Panc1 (cell line): ENCODE data around the gene COL23A1. TPM values are rescaled to one million over a fixed set of nuclear protein-coding genes. Genes with fewer than 3 reads are reported as not detected.

ENCODE experiments used
- ATAC-seq: fragments of 200-7000 bp; cut with Tn5 transposase; 2 replicates; pipeline ENCODE4 v1.9.1; 2020; ENCODE audit warnings: mild to moderate bottlenecking, moderate library complexity
- BruUV-seq: library from RNA; stranded (reverse); fragments of 400-500 nt; replicated peaks from 2 replicates; lab custom pipeline; 2021; lab: Mats Ljungman, UMichigan
- CTCF ChIA-PET: fragments of 300-600 bp; sonication (Branson Sonifier 250); formaldehyde crosslinking; loops from one replicate; lab custom pipeline; 2022; ENCODE audit warnings: antibody characterized with exemption; lab: Charles Lee
- POLR2A ChIA-PET: fragments of 300-600 bp; sonication (Branson Sonifier 250); formaldehyde crosslinking; loops from one replicate; lab custom pipeline; 2022; ENCODE audit warnings: antibody characterized with exemption; lab: Charles Lee
- DNase-seq: peaks from one replicate; pipeline ENCODE4 v3.0.0-alpha.2; 2010; ENCODE audit warnings: low read depth, low spot score
- H3K27ac ChIP-seq: 2 replicates; pipeline ENCODE4 v1.5.1; 2011; ENCODE audit warnings: mild to moderate bottlenecking, low read length, inconsistent platforms
- H3K27me3 ChIP-seq: fragments of 200-500 bp; sonication (Bioruptor generic); 2 replicates; pipeline ENCODE4 v1.6.0; 2014; ENCODE audit warnings: low read length, inconsistent platforms; ENCODE audit not compliant: control insufficient read depth, insufficient read depth
- H3K36me3 ChIP-seq: fragments of 200-500 bp; sonication (Bioruptor generic); 2 replicates; pipeline ENCODE4 v1.5.1; 2014; ENCODE audit warnings: inconsistent platforms, mild to moderate bottlenecking, low read length, moderate library complexity; ENCODE audit not compliant: control insufficient read depth, insufficient read depth
- H3K4me1 ChIP-seq: 2 replicates; pipeline ENCODE4 v1.5.1; 2011; ENCODE audit warnings: inconsistent platforms, mild to moderate bottlenecking, low read length, moderate library complexity; ENCODE audit not compliant: control insufficient read depth, insufficient read depth
- H3K4me3 ChIP-seq, 2 experiments: 2 replicates each; pipeline ENCODE4 v1.5.1; 2011 to 2012; ENCODE audit warnings: low read depth in 2 of 2, low read length in 2 of 2, mild to moderate bottlenecking in 2 of 2, inconsistent platforms in 1 of 2, moderate library complexity in 1 of 2
- H3K9me3 ChIP-seq: fragments of 200-500 bp; sonication (Bioruptor generic); 2 replicates; pipeline ENCODE4 v1.5.1; 2014; ENCODE audit warnings: low read depth, mild to moderate bottlenecking, inconsistent platforms, low read length, moderate library complexity; ENCODE audit not compliant: control insufficient read depth, insufficient read depth
- CTCF ChIP-seq: fragments of 450-650 bp; IDR thresholded peaks from 2 replicates; pipeline ENCODE4 v1.5.1; 2017; ENCODE audit warnings: mild to moderate bottlenecking
- POLR2AphosphoS5 ChIP-seq: IDR thresholded peaks from 2 replicates; pipeline ENCODE4 v1.6.1; 2012; ENCODE audit warnings: mild to moderate bottlenecking, low read depth, low read length, moderate library complexity
- REST ChIP-seq, 2 experiments: IDR thresholded peaks; 2 replicates each; pipeline ENCODE4 v1.6.1; 2011 to 2012; ENCODE audit warnings: low read depth in 2 of 2, control low read depth in 1 of 2, low read length in 1 of 2, mild to moderate bottlenecking in 1 of 2, moderate library complexity in 1 of 2; ENCODE audit not compliant: insufficient read depth in 1 of 2
- SIN3A ChIP-seq: IDR thresholded peaks from 2 replicates; pipeline ENCODE4 v1.6.1; 2012; ENCODE audit warnings: low read depth, mild to moderate bottlenecking, low read length, moderate library complexity, borderline replicate concordance; ENCODE audit not compliant: insufficient read depth
- TCF7L2 ChIP-seq: IDR thresholded peaks from 2 replicates; pipeline ENCODE4 v1.6.1; 2011; ENCODE audit warnings: mild to moderate bottlenecking, low read depth, low read length, inconsistent platforms
- in situ Hi-C: cut with HindIII; loops from 2 replicates; pipeline ENCODE4 v1.10.0; 2016; ENCODE audit warnings: low sequenced_read_pairs, low pct_unique_long_range_greater_than_20kb
- intact Hi-C: fragments of 100-400 bp; cut with micrococcal nuclease; formaldehyde crosslinking; loops from one replicate; pipeline ENCODE4 v1.10.0; 2022; ENCODE audit not compliant: unreplicated experiment
- total RNA-seq: library from RNA; stranded (reverse); gene quantifications from one replicate; pipeline ENCODE4 v1.2.1, GENCODE V29; 2021; ENCODE audit not compliant: unreplicated experiment

Gene COL23A1
- total RNA-seq, 1 experiment from 2014 or later: 0.05 TPM

GRCh38 chr5:178564811-178565550 lies 25.2 kb downstream of the COL23A1 start:
- H3K36me3 ChIP-seq: no peaks in the 10 kb centered on the region
- in situ Hi-C loops: no loop called here
- BruUV-seq: no TSS peak
- H3K4me3 ChIP-seq: no peak overlapping the region
- POLR2A ChIA-PET: no interaction called here
- CTCF ChIA-PET: no interaction called here
- no peaks in the 10 kb centered on the region; the same call in 1 of the 2 replicates for H3K27me3 ChIP-seq
- intact Hi-C loops: no loop called here
- TF ChIP-seq POLR2AphosphoS5 (no peak), REST (IDR thresholded peaks at IDR 0.05; ENCODE audit: insufficient read depth in 1 of 2, low read depth in 2 of 2, low read length in 1 of 2) (no peak), SIN3A (no peak), CTCF (no peak), TCF7L2 (no peak)
- no peaks in the 10 kb centered on the region for H3K9me3 ChIP-seq
- DNase-seq (no peak), ATAC-seq (no peak)
- no peaks in the 10 kb centered on the region for H3K4me1 ChIP-seq
- no peak overlapping the region for H3K27ac ChIP-seq

GRCh38 chr5:178564397-178564796 lies 25.8 kb downstream of the COL23A1 start:
- no peak overlapping the region for H3K4me3 ChIP-seq
- TF ChIP-seq CTCF (no peak), POLR2AphosphoS5 (no peak), REST (IDR thresholded peaks at IDR 0.05; ENCODE audit: insufficient read depth in 1 of 2, low read depth in 2 of 2, low read length in 1 of 2) (no peak), SIN3A (no peak), TCF7L2 (no peak)
- ChIA-PET POLR2A (no interaction called here), CTCF (no interaction called here)
- no peaks in the 10 kb centered on the region for H3K36me3 ChIP-seq
- no peak for DNase-seq
- intact Hi-C loops: no loop called here
- H3K27ac ChIP-seq: no peak overlapping the region
- no peaks in the 10 kb centered on the region; the same call in 1 of the 2 replicates for H3K27me3 ChIP-seq
- no peaks in the 10 kb centered on the region for H3K4me1 ChIP-seq
- in situ Hi-C loops: no loop called here
- no peaks in the 10 kb centered on the region for H3K9me3 ChIP-seq
- no TSS peak for BruUV-seq
- no peak for ATAC-seq
